HG02759 (cell line): ENCODE measurements around the gene MCF2L.
"Not testable (repeated sequence)": the region's sequence is repeated elsewhere in the genome, so short reads cannot be mapped to it uniquely, and the experiment has no call there.

Source experiments
- ATAC-seq: cut with Tn5 transposase; IDR thresholded peaks from one replicate; pipeline ENCODE4 v1.9.1; 2021; ENCODE audit warnings: mild to moderate bottlenecking, moderate library complexity; ENCODE audit not compliant: unreplicated experiment

The MCF2L gene

DNA sequence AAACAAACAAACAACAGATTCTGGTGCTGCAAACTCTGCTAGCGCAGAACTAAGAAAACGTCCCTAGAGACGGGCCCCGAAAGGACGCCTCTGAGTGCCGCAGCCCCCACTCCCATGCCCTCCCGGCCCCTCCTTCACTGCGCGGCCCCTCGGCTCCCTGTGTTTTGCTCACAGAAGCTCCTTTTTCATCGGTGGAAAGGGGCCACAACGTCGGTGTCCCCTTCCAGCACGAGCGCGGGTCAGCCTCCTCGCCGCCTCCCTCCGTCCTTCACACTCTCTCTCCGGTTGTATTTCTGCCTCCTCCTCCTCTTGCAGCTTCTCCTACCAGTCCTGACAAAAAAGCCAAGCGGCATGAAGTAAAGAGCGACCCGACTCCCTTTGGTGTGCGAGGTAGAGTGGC is 121.8 kb downstream of the MCF2L start:
- no peak for ATAC-seq

DNA sequence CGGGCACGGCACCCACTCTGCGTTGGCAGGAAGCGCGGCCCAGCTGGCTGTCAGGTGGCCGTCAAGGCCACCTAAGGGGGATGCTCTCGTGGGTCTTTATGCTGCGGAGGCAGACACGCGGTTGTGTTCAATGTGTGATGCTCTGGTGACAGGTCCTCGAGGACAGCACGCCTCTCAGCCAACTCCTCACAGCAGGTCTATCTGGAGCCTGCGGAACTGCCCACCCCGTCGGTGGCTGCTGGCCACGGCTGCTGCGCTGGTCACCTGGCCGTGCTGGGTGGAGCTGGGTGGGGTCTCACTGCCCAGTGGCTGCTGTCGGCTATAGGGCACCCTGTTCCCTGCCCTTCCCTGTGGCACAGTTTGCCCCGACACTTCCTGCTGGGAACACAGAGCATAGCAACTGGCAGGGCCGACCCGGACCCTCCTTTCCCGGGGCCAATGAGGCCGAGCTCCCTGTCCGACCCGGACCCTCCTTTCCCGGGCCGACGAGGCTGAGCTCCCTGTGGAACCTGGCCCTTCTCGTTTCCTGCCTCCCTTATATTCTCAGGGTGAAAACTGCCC is 122.3 kb downstream of the MCF2L start:
- no peak for ATAC-seq

DNA sequence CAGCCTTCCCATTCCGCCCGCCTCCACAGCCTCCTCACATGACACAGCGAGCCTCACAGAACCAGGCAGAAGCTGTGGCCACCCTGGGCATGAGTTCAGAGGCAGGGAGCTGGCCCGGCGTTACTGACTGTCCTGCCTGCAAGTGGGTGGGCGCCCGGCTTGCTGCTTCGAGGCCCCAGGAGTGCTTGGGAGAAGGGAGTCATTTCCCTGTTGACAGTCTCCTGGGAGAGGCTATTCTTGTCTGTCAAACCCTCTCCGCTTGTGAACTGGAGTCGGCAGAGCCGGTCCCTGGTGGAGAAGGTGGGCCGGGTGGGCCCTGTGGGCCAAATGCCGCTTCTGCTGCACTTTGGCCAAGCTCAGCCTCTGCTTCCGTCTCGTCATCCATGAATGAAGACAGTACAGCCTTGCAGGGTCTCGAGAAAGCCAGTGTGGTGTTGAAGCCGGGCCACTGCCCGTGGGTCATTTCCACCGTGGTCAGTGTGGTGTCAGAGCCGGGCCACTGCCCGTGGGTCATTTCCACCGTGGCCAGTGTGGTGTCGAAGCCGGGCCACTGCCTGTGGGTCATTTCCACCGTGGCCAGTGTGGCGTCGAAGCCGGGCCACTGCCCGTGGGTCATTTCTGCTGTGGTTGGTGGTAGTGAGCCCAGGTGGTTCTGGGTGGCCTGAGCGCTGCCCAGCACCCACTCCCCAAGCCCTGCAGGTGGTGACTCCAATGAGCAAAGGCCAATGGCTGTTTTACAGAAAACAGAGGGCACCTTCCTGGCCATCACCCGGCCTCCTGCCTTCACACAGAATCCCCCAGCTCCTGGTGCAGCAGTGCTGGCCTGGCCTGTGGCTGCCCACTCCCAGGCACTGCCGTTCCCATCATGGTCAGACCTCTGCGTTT is 123.1 kb downstream of the MCF2L start:
- ATAC-seq: no peak

DNA sequence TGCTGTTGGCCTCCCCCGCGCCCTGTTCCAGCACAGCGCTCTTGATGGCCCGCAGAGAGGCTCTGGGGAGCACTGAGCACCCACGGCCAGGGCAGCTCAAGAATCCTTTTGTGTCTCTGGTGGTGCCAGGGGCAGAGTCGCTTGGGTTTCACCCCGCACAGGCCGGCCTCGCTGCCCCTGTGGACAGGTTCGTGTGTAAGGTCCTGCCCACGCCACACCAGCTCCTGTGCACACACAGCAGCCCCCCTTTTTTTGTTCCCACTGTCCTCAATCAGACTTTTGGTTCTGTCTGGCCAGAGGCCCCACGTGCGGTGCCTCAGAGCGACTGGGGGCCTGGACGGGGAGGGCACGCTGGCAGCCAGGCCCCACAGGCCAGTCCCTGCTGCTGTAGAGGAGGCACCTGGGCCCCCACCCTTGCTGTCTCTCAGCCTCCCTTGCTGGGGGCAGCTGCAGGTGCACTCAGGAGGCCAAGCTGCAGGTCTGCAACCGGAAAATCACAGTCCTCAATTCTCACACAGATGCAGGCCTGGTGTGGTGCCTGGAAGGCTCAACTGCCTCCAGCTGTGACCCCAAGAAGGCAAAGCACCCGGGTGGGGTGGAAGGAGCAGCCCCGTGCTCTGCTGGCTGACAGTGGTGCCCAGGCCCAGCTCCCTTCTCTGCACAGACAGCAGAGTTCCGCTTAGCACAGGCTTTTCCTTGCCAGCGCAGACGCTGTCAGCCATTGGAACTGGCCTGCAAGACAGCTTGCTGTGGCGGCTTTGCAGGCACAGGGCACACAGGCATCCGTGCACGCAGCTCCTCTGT is 124.0 kb downstream of the MCF2L start:
- no peak for ATAC-seq

DNA sequence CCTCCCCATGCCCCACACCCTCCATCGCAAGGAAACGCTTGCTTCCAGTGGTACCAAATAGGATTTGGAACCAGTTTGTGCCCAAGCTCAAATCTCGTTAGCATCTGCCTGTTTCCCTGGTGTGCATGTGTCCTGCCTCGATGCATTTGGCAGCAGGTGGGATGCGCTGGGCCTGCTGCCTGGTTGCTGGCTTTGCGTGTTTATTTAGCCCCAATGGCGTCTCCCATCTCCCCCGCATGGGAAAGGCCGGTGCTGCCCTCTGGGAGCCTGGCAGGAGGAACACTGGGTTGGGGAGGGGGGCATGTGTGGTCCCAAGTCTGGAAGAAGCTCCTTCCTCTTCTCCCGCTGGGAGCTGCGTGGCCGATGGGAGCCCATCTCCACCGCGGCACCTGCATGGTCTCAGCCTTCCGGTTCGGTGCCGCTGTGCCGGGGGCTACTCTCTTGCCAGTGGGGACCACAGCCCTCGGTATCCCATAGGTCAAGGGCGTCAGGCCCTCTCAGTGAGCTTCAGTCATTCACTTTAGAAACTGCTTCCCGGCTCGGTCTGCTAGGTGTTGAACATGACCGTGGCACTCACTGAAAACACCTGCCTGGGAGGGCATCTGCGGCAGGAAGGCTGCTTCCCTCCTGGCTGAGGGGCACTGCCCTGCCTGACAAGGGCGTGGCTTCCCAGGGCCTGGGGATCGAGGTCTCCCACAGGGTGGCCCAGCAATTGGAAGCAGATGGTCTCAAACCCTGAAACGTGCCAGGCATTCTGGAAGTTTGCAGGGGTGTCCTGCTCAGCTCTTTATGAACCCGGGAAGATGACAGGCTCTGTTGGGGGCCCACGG is 124.8 kb downstream of the MCF2L start:
- ATAC-seq: no peak

DNA sequence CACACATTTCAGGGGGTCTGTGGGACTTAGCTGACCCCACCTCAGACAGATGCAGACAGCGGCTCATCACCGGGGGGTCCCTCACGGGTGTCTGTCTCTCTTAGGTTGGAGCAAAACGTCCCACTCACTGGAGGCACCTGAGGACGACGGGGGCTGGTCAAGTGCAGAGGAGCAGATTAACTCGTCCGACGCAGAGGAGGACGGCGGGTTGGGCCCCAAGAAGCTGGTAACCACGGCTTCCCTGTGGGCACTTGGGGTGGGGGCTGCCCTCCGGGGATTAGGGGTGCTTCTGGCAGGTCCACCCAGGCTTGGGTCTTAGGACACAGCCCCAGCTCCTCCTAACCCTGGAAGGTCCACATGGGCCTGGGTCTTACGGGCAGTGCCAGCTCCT is 125.4 kb downstream of the MCF2L start:
- ATAC-seq: no peak

DNA sequence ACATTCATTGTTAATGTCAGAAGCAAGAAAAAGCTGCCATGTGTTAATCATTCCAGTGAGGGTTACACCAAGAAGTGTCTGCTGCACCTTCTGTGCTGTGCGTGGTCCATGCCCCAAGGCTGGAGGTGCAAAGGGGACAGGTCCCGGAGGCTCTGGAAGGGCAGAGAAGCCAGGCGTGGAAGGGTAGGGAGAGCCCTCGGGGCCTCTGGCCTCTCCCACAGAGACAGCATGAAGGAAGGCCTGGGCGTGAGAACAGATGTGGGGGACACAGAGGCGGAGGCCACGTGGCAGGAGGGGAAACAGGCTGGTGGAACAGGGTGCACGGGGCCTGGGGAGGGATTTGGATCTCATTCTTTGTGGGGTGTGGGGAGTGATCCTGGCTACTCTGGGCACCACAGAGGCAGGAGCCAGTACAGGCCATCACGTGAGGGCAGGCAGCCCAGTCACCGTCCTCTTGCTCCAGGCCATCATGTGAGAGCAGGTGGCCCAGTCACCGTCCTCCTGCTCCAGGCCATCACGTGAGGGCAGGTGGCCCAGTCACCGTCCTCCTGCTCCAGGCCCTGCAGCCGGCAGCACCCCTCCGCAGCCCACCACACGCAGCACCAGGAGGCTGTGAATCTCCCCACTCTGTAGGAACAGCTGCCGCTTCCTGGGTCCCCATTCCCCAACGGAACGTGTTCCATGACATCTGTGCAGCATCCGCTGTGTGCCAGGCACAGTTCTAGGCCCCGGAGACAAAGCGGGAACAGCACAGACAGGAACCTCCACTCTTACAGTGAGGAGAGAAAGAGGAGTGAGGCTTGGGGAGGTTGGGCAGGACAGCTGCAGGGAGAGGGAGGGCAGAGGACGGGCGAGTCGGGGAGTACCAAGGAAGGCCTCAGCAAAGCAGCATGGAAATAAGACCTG is 126.4 kb downstream of the MCF2L start:
- ATAC-seq: no peak

DNA sequence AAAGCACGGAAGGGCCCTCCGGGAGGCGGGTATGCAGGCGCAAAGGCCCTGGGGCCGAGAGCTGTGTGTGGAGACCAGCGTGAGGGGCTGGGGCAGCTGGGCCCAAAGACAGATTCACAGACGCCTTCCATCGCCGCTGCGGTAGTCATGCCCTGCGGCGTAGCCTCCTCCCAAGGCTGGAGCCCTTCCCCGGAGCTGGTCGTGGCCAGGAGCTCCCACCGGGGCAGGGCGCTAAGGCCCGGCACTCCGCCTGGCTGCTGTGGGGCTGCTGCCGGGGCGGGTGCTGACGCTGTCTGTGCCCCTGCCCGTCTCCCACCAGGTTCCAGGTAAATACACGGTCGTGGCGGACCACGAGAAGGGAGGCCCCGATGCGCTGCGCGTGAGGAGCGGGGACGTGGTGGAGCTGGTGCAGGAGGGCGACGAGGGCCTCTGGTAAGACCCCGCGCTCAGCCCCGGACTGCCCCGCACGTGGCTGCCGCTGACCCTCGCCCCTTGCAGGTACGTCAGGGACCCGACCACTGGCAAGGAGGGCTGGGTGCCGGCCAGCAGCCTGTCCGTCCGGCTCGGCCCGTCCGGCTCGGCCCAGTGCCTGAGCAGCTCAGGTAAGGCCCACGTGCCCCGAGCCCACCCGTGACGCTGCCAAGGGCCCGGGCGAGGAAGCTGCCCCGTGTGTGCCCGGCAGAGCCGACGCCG is 127.2 kb downstream of the MCF2L start:
- no peak for ATAC-seq

DNA sequence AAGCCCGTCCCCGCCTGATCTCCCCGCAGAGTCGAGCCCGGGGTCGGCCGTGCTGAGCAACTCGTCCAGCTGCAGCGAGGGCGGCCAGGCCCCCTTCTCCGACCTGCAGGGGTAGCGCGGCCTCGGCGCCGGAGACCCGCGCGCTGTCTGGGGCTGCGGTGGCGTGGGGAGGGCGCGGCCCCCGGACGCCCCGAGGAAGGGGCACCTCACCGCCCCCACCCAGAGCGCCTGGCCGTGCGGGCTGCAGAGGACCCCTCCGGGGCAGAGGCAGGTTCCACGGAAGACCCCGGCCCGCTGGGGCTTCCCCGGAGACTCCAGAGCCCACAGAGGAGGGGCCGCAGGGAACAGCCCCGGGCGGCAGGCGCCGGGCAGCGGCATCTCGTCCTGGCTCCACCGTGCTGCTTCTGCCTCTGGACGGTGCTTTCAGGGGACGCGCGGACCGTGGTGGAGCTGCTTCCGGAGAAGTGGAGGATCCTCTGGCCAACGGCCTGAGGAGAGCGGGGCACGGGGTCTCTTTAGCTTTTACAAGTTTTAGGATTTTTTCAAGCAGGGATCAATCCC is 127.8 kb downstream of the MCF2L start:
- no peak for ATAC-seq

DNA sequence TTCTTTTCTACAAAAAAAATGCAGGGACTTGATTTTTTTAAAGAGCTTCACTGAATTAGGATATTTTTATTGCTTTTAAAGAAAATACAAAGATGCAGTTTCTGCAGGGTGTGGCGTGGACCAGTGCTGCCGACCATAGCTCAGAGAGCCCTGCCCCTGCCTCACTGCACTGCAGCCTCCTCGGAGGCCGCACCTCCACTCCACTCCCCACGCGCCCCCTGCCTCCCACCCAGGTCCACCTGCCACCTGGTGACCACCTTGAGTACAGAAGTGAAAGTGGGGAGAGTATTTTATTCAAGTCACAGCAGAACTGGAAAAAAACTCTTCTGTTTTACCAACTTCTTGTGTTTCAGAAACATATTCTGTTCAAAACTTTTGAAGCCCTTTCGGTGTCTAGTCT is 128.6 kb downstream of the MCF2L start:
- no peak for ATAC-seq

DNA sequence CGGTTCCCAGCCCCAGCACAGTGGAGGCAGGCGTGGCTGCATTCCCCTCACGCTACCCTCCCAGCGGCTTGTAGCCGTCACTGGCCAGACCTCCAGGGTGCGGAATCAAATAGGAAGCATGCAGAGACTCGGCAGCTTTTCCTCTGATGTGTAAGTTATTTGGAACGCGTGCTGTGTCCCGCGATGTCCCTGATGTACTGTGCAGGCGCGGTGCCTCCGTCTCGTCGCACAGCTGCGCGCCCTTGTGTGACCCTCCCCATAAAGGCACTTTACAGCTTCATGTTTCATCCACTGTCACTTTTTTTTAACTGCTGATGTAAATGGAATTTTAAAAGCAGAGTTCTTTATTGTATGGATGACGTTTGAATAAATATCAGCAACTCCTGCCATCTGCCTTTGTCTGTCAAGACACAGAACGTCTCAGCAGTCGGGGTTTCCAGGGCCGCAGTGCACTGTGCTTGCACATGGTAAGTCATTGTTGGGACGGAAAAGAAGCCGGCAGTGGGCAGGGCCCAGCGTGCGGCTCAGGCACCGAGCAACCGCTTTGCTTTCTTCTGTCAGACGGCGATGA is 129.2 kb downstream of the MCF2L start:
- no peak for ATAC-seq

DNA sequence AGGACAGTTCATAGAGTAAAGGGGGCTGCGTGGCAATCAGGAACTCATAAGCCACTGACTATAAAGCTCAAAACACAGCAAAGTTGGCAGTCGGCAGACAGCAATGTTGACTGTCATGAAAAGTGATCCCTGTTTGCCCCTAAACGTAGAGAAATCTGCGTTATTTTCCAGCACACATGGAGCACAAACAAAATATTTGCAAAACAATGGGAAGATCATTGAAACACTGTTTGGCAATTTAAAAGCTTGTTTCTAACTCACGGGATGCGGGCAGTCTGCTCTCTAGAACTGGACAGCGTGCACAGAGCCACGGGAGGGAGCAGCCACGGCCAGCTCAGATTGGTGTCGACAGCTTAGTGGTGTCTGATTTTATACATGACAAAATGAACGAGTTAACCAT is 130.1 kb downstream of the MCF2L start:
- ATAC-seq: no peak

DNA sequence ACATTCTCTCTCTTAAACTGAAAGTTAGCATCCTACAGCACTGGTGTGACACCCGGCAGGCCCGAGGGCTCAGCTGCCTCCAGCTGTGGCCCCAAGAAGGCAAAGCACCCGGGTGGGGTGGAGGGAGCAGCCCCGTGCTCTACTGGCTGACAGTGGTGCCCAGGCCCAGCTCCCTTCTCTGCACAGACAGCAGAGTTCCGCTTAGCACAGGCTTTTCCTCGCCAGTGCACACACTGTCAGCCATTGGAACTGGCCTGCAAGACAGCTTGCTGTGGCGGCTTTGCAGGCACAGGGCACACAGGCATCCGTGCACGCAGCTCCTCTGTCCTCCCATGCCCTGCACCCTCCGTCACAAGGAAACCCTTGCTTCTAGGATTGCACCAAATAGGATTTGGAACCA is 133.3 kb downstream of the MCF2L start:
- not testable (repeated sequence) for ATAC-seq

DNA sequence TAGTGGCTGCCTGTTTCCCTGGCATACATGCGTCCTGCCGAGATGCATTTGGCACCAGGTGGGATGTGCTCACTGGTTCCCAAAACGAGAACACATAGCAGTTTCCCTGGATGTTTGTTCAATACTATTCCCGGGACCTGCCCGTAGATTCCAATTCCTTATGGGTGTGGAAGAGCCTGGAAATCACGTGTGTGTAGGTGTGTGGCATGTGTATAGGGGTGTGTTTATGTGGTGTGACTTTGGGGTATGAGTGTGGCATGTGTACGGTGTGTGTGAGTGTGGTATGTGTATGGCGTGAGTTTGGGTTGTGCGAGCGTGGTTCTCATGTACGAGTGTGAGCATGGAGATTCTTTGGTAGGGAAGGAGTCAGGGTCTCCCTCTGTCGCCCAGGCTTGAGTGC is 133.7 kb downstream of the MCF2L start:
- ATAC-seq: no peak

DNA sequence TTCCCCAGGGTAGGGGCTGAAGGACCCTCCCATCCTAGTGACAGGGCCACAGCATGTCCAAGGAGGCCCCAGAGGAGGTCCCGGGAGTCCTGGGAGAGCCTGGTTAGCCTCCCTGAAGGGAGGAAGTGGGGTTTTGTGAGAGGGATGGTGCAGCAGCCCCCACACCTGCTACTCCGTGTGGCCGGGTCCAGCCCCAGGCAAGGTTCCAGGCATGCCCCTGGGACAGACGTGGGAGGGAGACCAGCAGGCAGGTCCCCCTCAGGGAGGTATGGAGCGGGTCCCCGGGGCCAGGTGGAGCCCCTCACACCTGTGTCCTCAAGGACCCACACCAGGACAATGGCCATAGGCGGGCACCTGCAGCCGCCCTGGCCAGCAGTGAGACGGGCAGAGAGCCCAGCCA is 134.6 kb downstream of the MCF2L start:
- no peak for ATAC-seq

DNA sequence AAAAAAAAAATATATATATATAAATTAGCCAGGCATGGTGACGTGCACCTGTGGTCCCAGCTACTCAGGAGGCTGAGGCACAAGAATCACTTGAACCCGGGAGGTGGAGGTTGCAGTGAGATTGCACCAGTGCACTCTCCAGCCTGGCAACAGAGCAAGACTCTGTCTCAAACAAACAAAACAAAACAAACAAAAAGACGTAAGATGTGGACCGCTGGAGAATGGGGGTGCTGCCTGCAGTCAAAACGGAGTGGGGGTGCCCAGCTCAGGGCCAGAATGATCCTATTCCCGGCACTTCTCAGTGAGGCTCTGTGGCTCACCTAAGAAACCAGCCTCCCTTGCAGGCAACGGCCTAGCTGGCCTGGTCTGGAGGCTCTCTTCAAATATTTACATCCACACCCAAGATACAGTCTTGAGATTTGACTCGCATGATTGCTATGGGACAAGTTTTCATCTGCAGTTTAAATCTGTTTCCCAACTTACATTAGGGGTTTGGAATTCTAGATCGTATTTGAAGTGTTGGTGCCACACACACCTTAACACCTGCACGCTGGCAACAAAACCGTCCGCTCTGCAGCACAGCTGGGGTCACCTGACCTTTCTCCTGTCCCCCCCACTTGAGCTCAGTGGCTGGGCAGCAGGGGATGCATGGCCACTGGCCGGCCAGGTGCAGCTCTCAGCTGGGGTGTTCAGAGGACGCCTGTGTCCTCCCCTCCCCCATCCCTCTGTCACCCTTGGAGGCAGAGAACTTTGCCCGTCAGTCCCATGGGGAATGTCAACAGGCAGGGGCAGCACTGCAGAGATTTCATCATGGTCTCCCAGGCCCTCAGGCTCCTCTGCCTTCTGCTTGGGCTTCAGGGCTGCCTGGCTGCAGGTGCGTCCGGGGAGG is 136.3 kb downstream of the MCF2L start, which contains the start of gene F7:
Gene F7 (plus strand): TSS at position 760 of the 889 bp plus-strand sequence. CDS start 51 bp downstream, at position 811.
- ATAC-seq: no peak

DNA sequence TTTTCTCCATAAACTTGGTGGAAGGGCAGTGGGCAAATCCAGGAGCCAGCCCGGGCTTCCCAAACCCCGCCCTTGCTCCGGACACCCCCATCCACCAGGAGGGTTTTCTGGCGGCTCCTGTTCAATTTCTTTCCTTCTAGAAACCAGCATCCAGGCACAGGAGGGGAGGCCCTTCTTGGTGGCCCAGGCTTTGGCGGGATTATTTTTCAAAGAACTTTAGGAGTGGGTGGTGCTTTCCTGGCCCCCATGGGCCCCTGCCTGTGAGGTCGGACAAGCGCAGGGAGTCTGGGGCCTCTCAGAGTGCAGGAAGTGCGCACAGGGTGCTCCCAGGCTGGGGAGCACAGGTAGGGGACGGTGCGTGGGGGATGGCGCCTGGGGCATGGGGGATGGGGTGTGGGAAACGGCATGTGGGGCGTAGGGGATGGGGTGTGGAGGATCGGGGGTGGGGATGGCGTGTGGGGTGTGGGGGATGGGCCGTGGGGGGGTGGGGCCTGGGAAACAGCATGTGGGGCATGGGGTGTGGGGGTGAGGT is 137.0 kb downstream of the MCF2L start:
- no peak for ATAC-seq
